ENCODE data around the gene ZBTB48.
"Not testable (repeated sequence)": the region's sequence is repeated elsewhere in the genome, so short reads cannot be mapped to it uniquely, and the experiment has no call there.

The ZBTB48 gene

DNA sequence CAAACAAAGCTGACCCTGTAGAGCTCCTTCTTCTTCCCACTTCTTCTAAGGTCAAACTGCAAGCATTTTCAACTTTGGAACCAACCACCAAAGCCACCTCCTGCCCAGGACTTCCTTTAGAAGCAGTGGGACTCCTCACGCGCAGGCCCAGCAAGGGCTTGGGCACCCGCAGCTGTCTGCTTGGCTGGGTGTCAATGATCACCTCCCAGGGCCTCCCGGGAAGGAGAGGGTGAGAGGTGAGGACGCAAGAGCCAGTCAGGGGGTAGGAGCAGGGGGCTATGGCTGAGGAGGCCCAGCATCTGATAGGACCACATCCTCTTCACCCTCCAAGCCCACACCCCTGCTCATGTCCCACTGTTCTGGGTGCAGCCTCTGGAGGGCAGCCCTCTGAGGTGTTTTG lies 12.6 kb downstream of the ZBTB48 start:
- no peak for DNase-seq (ENCODE audit: low read depth)

DNA sequence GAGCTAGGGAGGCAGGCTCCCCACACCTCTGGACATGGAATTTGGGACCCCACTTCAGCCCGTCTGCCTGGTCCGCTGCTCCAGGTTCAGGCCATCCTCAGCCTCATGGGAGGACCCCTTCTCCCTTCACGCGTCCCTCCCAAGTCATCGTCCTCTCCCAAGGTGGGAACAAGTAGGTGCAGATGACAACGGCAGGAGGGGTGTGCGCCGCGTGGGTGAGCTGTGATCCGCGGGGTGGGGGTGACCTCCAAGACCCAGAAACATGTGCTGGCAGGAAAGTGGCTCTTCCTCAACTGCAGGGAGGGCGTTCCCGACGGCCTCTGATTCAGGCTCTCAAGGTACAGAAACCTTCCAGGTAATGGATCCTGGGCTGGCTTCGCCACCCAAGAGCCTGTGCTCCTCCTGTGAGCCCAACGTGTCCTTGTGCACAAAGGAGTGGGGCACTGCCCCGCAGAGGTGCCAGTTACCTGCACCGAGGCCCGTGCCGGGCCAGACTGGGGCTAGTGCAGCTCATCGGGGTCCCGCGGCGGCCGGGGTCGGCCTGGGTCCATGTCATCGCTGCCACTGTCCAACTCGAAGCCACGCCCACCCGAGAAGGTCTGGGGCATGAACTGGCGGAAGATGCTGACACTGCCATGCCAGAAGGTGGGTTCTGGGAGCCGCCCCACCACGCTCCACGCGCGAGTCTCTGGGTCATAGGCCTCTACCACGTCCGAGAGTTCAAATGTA lies 13.2 kb downstream of the ZBTB48 start:
- no peak for DNase-seq (ENCODE audit: low read depth)

DNA sequence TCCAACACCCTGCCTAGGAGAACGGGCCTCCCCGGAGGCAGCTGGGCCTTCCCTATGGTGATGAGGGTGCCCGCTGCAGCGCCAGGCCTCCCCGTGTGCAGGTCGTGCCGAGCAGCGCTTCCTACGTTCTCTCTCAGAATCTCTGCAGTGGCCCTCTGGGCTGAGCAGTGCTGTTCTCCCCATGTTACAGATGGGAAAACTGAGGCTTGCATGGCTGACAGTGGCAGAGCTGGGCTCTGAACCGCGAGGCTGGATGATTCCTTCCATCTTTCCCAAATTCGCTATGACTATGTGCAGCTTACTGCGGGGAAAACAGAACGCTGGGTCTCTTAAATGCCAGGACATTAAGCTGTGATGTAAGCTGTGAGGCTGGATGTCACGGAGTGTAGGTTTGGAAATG lies 14.0 kb downstream of the ZBTB48 start:
- no peak for DNase-seq (ENCODE audit: low read depth)

DNA sequence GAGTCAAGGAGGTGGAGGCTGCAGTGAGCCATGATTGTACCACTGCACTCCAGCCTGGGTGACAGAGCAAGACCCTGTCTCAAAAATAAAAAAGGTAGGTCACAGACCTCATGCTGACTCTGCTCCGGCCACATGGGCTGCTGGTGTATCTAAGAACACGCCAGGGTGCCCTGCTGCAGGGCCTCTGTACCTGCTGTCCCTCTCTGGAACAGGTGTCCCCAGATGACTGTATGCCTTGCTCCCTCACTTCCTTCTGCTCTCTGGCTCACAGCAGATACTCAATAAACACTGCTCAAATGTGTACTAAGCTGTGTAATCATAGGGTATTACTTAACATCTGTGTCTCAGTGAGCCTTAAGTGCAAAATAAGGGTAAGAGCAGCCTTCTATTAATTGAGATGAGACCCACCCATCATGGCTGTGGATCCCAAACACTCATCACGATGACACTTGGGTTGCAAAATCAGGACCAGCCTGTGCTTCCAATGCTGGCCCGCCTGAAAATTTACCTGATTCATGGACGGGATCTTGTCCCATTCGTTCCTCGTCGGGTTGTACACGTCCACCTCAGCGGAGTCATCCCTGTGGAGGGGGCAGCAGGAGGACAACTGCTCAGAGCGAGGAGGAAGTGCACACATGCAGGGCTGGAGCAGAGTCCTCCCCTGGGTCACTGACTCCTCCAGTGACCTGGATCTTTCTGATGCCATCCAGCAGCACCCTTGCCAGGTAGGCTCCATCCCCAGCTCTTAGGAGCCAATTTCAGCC lies 15.4 kb downstream of the ZBTB48 start:
- no peak for DNase-seq (ENCODE audit: low read depth)

DNA sequence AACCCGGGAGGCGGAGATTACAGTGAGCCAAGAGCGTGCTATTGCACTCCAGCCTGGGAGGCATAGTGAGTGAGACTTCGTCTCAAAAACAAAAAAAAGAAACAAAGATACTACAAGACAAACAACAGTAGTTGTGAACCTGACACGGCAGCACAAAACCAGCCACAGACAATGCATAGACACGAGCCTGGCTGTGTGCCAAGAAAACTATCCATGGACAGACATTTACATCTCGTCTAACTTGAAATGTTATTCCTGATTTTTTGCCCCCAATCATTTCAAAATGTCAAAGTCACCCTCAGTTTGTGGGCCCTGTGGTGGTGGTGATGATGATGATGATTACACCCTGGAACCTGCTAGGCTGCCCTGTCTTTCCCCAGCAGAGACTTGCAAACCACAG lies 16.6 kb downstream of the ZBTB48 start:
- DNase-seq (ENCODE audit: low read depth) = no peak

DNA sequence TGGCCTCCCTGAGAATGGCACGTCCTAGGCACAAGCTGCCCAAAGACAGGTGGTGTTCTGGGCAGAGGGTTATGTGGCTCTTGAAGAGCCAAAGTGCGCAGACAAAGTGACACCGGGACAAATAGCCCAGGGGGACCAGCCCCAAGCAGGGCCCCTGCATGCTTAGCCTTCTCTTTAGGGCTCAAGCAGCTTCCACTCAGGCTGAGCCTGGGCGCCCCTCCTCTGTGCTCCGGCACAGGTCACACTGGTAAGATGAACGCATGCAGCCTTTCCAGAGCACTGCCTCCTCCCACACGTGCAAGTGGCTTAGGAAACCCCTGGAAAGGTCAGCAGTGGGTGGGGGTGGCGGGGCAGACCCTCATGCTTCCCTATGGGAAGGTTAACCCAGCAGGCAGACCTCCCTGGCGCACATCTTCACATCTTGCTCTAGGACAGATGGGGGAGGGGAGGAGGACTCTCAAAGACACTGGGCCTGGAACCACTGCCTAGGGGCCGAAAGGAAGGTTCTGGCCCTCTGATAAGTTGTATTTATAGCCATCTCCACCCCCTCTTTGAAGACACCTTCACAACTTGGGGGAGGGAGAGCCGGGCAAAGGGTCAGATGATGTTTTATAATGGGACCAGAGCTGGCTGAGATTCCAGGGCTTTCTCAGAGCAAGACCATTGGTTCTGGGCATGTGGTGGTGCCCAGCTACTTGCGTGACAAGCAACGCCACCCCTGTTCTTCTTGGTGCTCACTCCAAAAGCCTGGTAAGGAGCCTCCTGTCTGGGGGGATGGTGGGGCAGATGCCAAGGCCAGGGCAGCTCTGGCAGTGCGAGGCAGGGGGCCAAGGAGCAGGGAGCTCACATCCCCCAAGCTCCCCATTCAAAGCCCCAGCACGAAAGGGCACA lies 17.3 kb downstream of the ZBTB48 start:
- DNase-seq (ENCODE audit: low read depth) = no peak

DNA sequence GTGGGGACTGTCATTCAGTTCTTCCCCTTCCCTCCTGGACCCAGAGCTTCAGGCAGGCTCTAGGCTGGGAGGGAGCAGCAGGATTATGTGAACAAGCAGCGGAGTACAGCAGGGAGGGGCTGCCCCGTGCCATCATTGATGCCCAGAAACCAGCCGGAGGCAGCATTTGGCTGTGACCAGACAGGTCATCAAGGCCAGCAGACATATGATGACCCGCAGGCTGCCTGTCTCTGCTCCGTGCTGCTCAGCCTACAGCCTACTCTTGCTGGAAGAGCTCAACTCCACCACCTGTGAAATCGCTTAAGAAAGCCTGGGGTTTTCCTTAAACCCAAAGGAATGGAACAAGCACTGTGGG lies 18.0 kb downstream of the ZBTB48 start:
- no peak for DNase-seq (ENCODE audit: low read depth)

DNA sequence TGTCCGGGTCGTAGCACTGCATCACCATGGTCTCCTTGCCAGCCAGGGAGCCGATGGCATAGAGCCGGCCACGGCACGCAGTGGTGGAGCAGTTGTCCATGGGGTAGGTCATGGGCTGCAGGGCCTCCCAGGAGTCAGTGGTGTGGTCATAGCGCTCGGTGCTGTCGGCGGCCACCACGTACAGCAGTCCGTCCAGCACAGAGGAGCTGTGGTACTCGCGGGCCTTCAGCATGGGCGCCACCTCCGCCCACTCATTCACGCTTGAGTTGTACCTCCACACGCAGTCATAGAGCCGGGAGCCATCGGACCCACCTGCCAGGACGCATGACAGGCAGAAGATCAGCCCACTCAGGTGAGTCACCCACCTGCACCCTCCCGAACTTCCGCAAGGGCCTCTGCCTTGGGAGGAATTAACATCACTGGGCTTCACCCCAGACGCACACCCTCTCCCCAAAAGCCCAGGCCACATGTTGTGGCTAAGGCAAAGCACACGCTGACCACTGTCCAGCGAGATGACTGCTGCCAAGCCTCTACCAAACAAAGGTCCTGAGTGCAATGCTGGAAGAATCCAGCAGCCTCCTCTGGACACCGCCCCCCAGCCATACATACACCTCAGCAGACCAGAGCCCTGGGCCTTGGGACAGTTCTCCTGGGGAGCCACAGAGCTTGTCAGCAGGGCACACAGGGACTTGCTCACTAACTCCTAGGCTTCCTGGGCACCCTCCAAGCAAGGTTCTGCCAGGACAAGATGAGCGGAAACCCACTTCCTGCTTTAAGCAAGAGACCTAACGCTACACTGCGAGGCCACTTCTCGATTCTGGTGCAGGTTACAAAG lies 19.6 kb downstream of the ZBTB48 start:
- DNase-seq (ENCODE audit: low read depth) = peak; percentile 43

DNA sequence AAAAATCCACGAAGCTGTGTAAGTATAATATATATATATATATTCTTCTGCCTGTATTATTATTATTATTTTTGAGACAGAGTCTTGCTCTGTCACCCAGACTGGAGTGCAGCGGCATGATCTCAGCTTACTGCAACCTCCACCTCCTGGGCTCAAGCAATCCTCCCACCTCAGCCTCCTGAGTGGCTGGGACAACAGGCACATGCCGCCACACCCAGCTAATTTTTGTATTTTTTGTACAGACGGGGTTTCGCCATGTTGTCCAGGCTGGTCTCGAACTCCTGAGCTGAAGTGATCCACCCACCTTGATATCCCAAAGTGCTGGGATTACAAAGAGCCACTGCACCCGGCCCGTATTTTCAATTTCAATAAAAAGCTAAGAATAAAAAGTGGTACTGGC lies 20.2 kb downstream of the ZBTB48 start:
- not testable (repeated sequence) for DNase-seq (ENCODE audit: low read depth)

DNA sequence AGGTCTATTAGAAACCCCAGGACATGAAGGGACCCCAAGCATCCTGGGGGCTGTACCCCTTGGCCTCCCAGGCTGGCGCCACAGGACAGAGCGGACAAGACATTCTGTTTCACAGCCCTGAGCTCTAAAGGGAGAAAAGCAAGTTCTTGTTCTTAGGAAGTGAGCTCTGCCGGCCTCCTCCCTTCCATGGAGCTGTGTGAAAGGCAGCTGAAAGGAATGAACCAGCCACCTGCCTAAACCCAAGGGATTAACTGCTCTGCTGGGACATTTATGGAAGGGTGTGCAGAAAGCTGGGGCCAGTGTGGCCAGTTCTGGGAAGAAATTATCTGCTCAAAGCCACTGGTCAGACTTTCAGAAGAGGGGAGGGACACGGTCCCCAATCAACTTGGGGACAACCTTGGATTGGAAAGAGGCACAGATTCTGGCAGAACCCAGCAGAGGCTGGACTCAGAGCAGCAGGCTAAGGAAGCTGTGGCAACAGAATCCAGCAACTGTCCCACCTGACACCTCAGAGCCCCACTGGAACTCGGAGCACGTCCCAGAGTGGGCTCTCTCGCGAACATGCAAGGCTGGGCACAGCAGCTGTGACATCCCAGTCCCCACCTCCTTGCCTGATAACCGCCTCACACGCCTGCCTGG lies 20.7 kb downstream of the ZBTB48 start:
- no peak for DNase-seq (ENCODE audit: low read depth)

DNA sequence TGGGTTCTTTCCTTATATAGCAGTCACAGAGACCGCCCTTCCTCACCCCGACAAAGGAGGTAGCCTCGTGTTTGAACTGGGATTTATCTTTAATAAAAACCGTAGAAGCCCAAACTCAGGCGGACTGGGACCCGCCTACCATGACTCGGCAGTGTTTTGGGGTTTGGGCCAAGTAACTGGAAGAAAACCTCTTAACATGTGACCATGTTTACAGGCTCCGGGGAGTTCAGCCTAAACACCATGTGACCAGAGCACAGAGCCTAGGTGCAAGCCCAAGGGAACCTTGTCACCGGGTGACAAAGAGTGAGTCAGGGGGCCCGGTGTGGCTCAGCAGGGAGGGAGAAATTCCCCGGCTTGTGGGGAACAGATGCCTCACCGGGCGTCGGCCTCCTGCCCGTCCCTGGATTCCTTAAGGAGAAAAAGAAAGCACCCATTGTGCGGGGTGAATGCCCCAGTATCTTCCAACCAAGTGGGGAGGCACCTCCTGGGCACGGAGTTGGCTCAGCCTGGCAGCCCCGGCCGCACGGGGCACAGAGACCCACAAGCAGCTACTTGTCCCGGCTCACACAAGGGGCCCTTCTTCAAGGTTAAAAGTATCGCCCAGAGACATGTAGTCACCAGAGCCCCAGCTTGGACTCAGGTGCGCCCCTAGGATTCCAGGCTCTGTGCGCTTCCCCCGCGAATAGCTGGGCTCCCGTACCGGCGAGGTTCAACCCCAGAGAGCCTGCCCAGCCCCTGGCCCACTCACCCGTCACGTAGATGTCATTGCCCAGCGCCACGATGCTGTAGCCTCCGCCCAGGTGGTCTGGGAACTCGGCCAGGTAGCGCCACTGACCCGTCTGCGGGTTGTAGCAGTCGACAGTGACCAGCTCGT lies 21.5 kb downstream of the ZBTB48 start:
- DNase-seq (ENCODE audit: low read depth) = peak; percentile 81

DNA sequence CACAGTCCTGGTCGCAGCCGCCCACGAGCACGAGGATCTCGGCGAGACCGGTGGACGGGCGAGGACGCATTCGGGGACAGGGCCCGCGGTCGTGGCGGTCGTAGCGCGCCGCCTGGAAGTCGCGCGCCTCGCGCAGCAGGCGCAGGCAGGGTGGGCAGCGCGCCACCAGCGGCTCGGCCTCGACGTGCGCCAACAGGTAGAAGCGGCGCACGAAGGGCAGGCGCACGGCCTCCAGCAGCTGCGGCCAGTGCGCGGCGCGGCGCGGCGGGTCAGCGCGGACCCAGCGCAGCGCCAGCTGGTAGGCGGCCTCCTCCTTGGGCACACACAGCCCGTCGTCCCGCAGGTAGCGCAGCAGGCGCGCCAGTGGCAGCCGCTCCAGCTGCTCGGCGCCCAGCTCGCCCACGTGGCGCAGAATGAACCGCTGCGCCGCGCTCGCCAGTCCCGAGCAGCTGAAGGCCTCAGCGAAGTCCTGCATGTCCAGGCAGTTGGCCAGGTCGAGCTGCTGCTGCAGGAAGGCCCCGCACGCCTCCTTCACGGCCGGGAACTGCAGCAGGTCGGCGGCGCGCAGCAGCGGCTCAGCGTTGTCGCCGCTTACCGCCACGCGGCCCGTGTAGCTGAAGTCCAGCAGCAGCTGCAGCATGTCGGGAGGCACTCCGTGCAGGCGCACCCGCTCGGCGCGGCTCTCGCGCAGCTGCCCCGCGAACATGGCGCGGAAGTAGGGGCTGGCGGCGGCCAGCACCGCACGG lies 22.3 kb downstream of the ZBTB48 start:
- DNase-seq (ENCODE audit: low read depth) = no peak

DNA sequence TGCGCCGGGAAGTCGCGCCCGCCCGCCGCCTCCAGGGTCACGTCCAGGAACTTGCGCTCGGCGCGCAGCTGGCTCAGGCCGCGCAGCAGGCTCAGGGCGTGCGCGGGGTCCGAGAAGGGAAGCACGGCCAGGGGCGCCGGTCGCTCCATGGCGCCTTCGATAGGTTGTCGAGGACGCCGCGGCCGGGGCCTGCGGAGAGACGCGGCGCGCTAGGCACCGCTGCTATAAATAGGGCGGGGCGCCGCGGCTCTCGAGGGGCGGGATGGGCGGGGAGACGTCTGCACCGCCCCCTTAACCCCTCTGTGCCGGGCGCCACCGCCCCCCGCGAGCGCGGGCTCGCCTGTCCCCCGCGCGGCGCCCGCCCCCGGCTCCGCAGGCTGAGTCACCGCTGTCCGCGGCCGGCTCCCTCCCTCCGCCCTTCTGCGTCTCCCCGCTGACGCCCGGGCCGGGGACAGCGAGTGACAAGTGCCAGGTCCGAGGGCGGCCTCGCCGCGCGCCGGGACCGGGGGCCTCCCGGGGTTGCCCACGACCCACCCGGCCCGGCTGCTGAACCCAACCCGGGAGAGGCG lies 23.0 kb downstream of the ZBTB48 start, which contains the start of gene KLHL21:
KLHL21 (minus strand) TSS at position 201 of the 569 bp plus-strand sequence; CDS start at position 149, 52 bp downstream.
- DNase-seq (ENCODE audit: low read depth) = peak; percentile 92

DNA sequence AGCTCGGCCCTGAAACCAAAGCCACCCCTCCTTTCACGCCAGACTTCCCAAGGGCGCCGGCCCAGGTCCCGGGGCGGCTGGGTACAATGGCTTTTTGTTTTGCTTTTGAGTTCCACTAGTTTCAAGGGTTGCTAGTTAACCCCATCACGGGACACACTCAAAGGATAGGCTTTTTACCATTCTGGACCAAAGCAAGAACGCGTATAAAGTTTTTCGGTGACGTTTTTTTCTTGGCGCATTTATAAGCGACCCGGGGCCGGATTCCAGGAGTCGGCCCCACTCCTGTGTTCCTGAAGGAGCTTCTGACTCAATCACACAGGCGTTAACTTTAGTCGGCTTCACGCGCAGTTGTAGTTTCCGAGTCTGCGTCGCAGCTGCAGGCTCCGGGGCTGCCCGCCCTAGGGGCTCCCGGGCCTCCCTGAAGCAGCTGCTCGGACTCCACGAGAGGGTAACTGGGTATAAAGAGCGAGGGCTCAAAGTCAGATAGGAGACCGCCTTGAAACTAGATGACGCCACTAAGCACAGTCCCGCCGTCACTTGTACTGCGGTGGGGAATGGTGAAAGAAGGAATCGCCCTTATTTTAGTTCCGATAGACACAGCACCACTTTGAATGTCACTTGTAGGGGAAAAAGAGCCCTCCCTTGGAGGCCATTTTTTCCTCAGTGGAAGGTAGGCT lies 23.6 kb downstream of the ZBTB48 start:
- peak; percentile 53 for DNase-seq (ENCODE audit: low read depth)

DNA sequence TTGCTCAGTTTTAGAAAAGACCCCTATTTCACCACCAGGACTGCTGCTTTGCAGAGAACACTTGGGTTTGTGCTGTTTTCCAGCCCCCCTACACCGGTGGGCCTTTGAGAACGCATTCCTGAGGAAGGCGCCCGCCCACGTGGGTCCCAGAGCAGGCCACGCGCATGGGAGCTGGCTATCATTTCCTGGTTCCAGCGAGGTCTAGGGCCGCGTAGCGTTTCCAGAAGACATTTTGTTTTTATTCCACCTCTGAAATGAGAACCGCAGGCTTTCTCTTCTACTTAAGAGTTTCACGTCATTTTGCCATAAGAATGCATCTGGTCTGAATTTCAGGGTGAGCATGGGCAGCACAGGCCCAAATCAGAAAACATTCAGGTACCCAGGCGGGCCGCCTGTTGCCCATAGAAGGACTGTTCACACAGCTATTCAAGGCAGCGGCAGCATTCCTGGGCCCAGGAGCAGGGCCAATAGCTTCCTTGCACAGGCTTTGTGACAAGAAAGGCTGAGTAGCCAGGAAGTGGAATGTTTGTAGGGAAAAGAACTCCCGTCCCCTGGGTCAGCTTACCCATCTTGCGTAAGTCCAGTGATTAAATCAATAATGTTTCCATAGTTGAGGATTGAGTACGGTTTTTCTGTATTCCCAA lies 24.2 kb downstream of the ZBTB48 start:
- DNase-seq (ENCODE audit: low read depth) = no peak

DNA sequence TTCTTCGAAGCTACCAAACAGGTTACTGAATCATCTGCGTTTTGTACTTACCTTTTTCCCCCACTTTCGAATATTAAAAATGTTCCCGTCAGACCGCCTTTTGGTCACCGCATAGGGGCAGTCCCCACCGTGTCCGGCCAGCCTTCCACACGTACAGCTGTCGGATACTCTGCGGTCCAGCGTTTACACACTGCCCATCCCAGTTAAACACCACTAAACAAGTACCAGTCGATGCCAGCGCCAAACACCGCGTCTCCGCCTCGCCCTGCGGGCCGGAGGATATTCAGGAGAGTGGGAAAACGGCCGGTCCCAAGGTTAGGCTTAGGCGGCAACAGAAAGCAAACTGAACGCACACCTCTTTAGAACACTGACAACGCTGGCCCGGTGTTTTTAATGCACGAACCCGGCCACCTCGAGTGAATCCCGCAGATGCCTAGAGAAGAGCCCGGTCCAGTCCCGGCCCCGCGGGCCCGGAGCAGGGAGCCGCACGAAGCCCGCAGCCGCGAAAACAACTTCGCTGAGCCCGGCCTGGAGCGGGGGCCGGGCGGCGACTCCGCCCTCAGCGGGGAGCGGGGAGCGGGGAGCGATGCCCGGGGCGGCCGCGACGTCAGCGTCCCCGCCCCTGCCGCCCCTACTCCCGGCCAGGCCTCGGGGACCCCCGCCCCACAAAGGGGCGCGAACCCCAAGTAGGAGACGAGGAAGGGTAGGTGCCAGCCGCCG lies 33.0 kb downstream of the ZBTB48 start:
- no peak for DNase-seq (ENCODE audit: low read depth)

DNA sequence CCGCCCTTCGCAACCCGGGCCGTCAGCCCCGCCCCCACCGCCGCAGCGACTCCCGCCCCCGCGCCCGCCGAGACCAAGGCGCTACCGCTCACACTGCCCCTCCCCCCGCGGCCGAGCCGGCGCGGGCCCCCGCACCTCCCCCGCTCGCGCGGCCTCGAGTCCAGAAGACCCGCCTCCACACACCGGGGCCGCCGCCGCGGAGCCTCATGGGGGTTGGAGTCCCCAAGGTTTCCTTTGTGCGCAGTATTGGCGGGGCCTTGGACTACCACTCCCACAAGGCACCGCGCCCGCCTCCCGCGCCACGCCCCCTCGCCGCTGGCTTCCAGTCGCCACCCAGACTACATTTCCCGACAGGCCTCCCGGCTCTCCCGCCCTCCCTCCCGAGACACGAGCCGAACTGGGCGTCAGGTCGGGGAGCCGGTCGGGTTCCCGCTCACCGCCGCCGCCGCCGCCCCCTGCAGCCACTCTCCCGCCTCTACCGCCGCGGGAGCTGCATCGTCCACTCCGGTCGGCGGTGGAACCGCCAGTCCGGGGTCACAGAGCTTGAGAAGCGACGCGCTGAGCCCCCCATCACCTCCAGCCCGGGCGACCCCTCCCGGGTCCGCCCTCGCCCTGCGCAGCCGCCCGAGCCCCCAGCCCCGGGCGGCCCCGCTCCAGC lies 33.7 kb downstream of the ZBTB48 start, which contains the start of gene PHF13:
PHF13 (plus strand) TSS at position 371 of the 658 bp plus-strand sequence. CDS start 336 bp downstream, outside the sequence.
- peak; percentile 99 for DNase-seq (ENCODE audit: low read depth)
